Naive thymus-derived CD4-positive, alpha-beta T cell (primary cell): Measurements from ENCODE around the gene STAT6. TPM values are rescaled to one million over a fixed set of nuclear protein-coding genes. Genes with fewer than 3 reads are reported as not detected.

Experiments used
- ATAC-seq: fragments of 150-1000 bp; cut with Tn5 transposase; 2 replicates; pipeline ENCODE4 v1.10.0; 2021; ENCODE audit warnings: mild to moderate bottlenecking, moderate library complexity
- CTCF ChIA-PET: fragments of 350-600 bp; sonication (Branson Sonifier 250); formaldehyde crosslinking; loops from one replicate; lab custom pipeline; 2021; ENCODE audit warnings: antibody characterized with exemption; lab: Charles Lee
- POLR2A ChIA-PET: fragments of 350-600 bp; sonication (Branson Sonifier 250); formaldehyde crosslinking; loops from one replicate; lab custom pipeline; 2021; ENCODE audit warnings: antibody characterized with exemption, inconsistent platforms; lab: Charles Lee
- DNase-seq, 9 donors: peaks; one replicate each; pipeline versions ENCODE4 v3.0.0 to v3.0.0-alpha.2; 2020 to 2022; ENCODE audit warnings: mixed read lengths in 1 of 9
- H3K27ac ChIP-seq: one replicate; pipeline ENCODE4 v1.7.0; 2013; ENCODE audit warnings: mild to moderate bottlenecking, low read depth, low read length, moderate library complexity
- H3K27me3 ChIP-seq, 2 donors: one replicate each; pipeline ENCODE4 v1.7.0; 2013; ENCODE audit warnings: low read length in 2 of 2, mild to moderate bottlenecking in 2 of 2, moderate library complexity in 2 of 2; ENCODE audit not compliant: control insufficient read depth in 2 of 2, insufficient read depth in 2 of 2
- H3K36me3 ChIP-seq, 3 experiments: 1 replicate in 2 of 3; 2 replicates in 1 of 3; pipeline ENCODE4 v1.7.0; 2013; ENCODE audit warnings: low read length in 3 of 3, mild to moderate bottlenecking in 3 of 3, moderate library complexity in 1 of 3; ENCODE audit not compliant: insufficient read depth in 3 of 3, control insufficient read depth in 2 of 3
- H3K4me1 ChIP-seq, 2 donors: one replicate each; pipeline ENCODE4 v1.7.0; 2013; ENCODE audit warnings: low read length in 2 of 2, mild to moderate bottlenecking in 2 of 2, moderate library complexity in 1 of 2; ENCODE audit not compliant: control insufficient read depth in 2 of 2, insufficient read depth in 2 of 2
- H3K4me3 ChIP-seq: 2 replicates; pipeline ENCODE4 v1.7.0; 2013; ENCODE audit warnings: mild to moderate bottlenecking, low read length
- H3K9me3 ChIP-seq, 3 experiments: 1 replicate in 2 of 3; 2 replicates in 1 of 3; pipeline ENCODE4 v1.7.0; 2013; ENCODE audit warnings: low read length in 3 of 3; ENCODE audit not compliant: control insufficient read depth in 2 of 3
- H3K27ac Mint-ChIP-seq, 9 donors: one replicate each; pipeline ENCODE4 v1.8.0; 2020 to 2022; ENCODE audit warnings: mixed read lengths in 9 of 9, mild to moderate bottlenecking in 8 of 9, moderate library complexity in 5 of 9, inconsistent platforms in 2 of 9
- H3K27me3 Mint-ChIP-seq, 5 donors: one replicate each; pipeline ENCODE4 v1.8.0; 2021 to 2022; ENCODE audit warnings: mixed read lengths in 5 of 5, mild to moderate bottlenecking in 1 of 5
- H3K36me3 Mint-ChIP-seq, 5 donors: one replicate each; pipeline ENCODE4 v1.8.0; 2020 to 2022; ENCODE audit warnings: mixed read lengths in 5 of 5, mild to moderate bottlenecking in 3 of 5, inconsistent platforms in 1 of 5
- H3K4me1 Mint-ChIP-seq, 7 donors: one replicate each; pipeline ENCODE4 v1.8.0; 2020 to 2022; ENCODE audit warnings: mixed read lengths in 7 of 7, mild to moderate bottlenecking in 3 of 7, inconsistent platforms in 1 of 7
- H3K4me3 Mint-ChIP-seq, 10 donors: one replicate each; pipeline ENCODE4 v1.8.0; 2020 to 2022; ENCODE audit warnings: mild to moderate bottlenecking in 10 of 10, mixed read lengths in 10 of 10, moderate library complexity in 6 of 10, inconsistent platforms in 2 of 10
- H3K9me3 Mint-ChIP-seq, 11 donors: one replicate each; pipeline ENCODE4 v1.8.0; 2020 to 2022; ENCODE audit warnings: mixed read lengths in 11 of 11, mild to moderate bottlenecking in 4 of 11, inconsistent platforms in 1 of 11, moderate library complexity in 1 of 11
- intact Hi-C, 2 donors: fragments of 100-400 bp; cut with micrococcal nuclease; formaldehyde crosslinking; loops; one replicate each; pipeline ENCODE4 v1.15.1; 2023
- polyA plus RNA-seq, 2 donors: library from polyadenylated mRNA; unstranded; fragments of 300-500 nt; fragmentation: Illumina TruSeq; gene quantifications; one replicate each; pipeline ENCODE4 v1.2.3, GENCODE V29; 2021
- total RNA-seq, 6 experiments: library from RNA in 5 of 6; stranded (reverse) in 5 of 6; gene quantifications; 1 replicate in 5 of 6; 2 replicates in 1 of 6; pipeline ENCODE4 v1.2.3 and lab custom pipeline; 2021 to 2026

STAT6 gene
- total and polyA plus RNA-seq, 7 experiments from 2014 or later, result 99.3 to 403 (median 231) TPM

DNA sequence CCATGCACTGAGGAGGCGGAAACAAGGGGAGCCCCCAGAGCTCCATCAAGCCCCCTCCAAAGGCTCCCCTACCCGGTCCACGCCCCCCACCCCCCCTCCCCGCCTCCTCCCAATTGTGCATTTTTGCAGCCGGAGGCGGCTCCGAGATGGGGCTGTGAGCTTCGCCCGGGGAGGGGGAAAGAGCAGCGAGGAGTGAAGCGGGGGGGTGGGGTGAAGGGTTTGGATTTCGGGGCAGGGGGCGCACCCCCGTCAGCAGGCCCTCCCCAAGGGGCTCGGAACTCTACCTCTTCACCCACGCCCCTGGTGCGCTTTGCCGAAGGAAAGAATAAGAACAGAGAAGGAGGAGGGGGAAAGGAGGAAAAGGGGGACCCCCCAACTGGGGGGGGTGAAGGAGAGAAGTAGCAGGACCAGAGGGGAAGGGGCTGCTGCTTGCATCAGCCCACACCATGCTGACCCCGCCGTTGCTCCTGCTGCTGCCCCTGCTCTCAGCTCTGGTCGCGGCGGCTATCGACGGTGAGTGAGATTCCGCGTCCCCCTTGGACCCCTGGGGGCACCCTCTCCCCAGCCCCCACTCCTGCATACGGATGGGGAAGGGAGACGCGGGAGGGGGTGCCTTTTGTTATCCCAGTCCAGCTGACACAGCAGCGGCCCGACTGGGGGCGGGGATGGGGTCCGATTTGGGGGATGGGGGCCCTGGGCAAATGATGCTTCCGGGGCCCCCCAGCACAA is 17.5 kb upstream of the STAT6 start:
- no peak for ATAC-seq
- H3K9me3 Mint-ChIP-seq, result peaks cover 0 to 5% (median 0%) of the 10 kb centered on the region in 11 donors
- peaks cover 0 to 4% (median 0%) of the 10 kb centered on the region in 5 donors for H3K36me3 Mint-ChIP-seq
- Histone ChIP-seq H3K36me3 (peaks cover 0 to 5% (median 0%) of the 10 kb centered on the region in 3 experiments), H3K27me3 (peaks cover 0 to 5% of the 10 kb centered on the region in 2 donors), H3K27ac (peak overlapping the region; percentile 84), H3K4me1 (peaks cover 0 to 6% of the 10 kb centered on the region in 2 donors), H3K9me3 (no peaks in the 10 kb centered on the region), H3K4me3 (peak overlapping the region; percentile 91)
- POLR2A ChIA-PET, result interaction anchor here (0.7 to 1.6 kb wide), 9 partner anchors 8 to 500 kb away, joined by 3 to 17 read pairs (median 3); partner anchors contain the start of genes NEMP1 and STAT6
- DNase-seq, result peak in 1 of 9 donors; percentile 9
- H3K27me3 Mint-ChIP-seq, result peaks cover 0 to 58% (median 0%) of the 10 kb centered on the region in 5 donors
- H3K4me3 Mint-ChIP-seq, result peak overlapping the region; percentile 53 to 95 (median 88)
- peaks cover 0 to 29% (median 15%) of the 10 kb centered on the region in 7 donors for H3K4me1 Mint-ChIP-seq
- peak overlapping the region in 3 of 9 donors; percentile 44 to 79 (median 78) for H3K27ac Mint-ChIP-seq
- CTCF ChIA-PET, result interaction anchor here (0.7 to 10.8 kb wide), 5 partner anchors 16 to 127 kb away, joined by 3 to 162 read pairs (median 4); no protein-coding TSS in a partner anchor
- intact Hi-C loops, result loop anchor here (1.0 to 10.0 kb wide), 5 partner anchors 16 to 326 kb away; partner anchors contain the start of genes GLI1 (in 1 of the 2), INHBE (in 1 of the 2) and ZBTB39 (in 1 of the 2)

DNA sequence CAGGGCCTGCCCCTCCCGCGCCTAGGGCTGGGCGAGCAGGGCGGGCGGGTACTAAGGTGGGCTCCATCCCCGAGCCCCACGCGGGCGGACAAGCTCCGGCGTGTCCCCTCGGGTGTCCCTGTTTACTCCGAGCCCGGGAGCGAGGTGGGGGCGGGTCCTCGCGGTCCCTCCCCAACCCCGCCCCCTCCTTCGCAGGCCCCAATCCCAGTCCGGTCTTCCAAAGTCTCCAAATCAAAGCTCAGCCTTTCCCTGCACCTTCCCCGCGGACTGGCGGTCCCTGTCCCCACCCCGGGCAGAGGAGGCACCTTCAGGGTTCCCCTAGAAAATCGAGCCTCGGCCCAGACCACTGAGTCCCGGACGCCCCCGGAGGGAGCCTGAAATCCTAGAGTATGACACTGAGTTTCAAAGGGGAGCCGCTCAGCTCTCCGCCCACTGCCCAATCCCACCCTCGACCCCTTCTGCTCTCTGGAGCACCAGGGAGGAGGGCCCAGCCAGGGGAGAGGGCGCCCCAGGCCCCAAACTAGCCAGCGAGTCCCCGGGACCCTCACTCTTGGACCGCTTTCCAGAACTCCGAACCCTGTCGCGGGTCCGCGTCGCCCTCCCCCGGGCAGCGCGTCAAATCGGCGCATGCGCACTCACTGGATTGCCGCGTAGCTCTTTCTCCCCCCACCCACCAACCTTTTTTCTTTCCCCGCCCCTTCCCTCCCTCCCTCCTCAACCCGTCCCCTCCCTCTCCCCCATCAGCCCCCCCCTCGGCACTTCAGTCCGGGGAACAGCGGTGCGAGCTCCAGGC is 16.8 kb upstream of the STAT6 start, which contains the start of gene LRP1:
LRP1 (plus strand) TSS at position 758 of the 793 bp plus-strand sequence. CDS start 482 bp downstream, outside the sequence.
- Histone ChIP-seq H3K36me3 (peaks cover 0 to 5% (median 0%) of the 10 kb centered on the region in 3 experiments), H3K9me3 (no peaks in the 10 kb centered on the region), H3K4me1 (peaks cover 0 to 6% of the 10 kb centered on the region in 2 donors), H3K27ac (peak within 1 kb of the TSS; percentile 84), H3K4me3 (peak within 1 kb of the TSS; percentile 91), H3K27me3 (peaks cover 0 to 5% of the 10 kb centered on the region in 2 donors)
- peak within 1 kb of the TSS in 8 of 9 donors; percentile 31 to 92 (median 79) for H3K27ac Mint-ChIP-seq
- CTCF ChIA-PET, result interaction anchor here (0.7 to 10.8 kb wide), 7 partner anchors 15 to 126 kb away, joined by 3 to 162 read pairs (median 4); partner anchors contain the start of gene STAT6
- H3K9me3 Mint-ChIP-seq, result peaks cover 0 to 9% (median 0%) of the 10 kb centered on the region in 11 donors
- peak; percentile 63 to 85 (median 79) for DNase-seq
- peaks cover 0 to 7% (median 0%) of the 10 kb centered on the region in 5 donors for H3K36me3 Mint-ChIP-seq
- POLR2A ChIA-PET, result interaction anchor here (0.7 to 1.6 kb wide), 9 partner anchors 8 to 499 kb away, joined by 3 to 17 read pairs (median 3); partner anchors contain the start of genes NEMP1 and STAT6
- H3K4me3 Mint-ChIP-seq, result peak within 1 kb of the TSS; percentile 84 to 95 (median 89)
- ATAC-seq, result peak; percentile 67
- intact Hi-C loops, result loop anchor here (1.0 to 10.0 kb wide), 5 partner anchors 16 to 327 kb away; partner anchors contain the start of genes GLI1 (in 1 of the 2), INHBE (in 1 of the 2) and ZBTB39 (in 1 of the 2)
- H3K27me3 Mint-ChIP-seq, result peaks cover 0 to 57% (median 0%) of the 10 kb centered on the region in 5 donors
- peaks cover 0 to 29% (median 15%) of the 10 kb centered on the region in 7 donors for H3K4me1 Mint-ChIP-seq

DNA sequence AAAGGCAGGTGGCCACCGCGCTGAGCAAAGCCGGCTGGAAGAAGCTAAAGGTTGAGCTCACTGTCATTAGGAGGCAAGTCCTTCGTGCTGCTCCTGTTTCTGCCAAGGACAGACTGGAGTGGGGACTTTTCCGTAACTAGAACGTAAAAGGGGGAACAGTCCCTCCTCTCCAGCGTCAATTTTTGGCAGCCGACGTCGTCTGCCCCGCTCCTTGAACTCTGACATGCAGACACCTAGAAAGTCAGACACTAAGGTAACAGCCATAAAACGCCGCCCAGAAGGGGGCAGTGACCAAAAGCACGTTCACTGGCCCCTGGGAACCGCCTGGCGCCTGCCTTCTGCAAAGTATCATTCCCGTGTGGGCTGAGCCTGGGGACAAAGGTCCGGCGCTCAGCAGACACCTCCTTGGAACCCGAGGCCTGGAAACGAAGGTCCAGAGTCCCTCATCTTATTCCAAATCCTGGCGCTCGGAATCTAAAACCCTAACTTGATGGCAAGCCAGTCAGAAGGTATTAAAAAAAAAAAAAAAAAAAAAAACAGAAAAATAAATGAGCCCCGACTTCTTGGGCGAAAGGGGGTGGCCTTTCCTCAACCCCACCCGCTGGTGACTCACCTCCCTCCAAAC is 16.1 kb upstream of the STAT6 start:
- ATAC-seq (peak; percentile 44), DNase-seq (peak in 8 of 9 donors; percentile 20 to 66 (median 42))
- H3K9me3 Mint-ChIP-seq, result peaks cover 0 to 9% (median 0%) of the 10 kb centered on the region in 11 donors
- Histone ChIP-seq H3K9me3 (no peaks in the 10 kb centered on the region), H3K4me3 (peak overlapping the region; percentile 91), H3K36me3 (peaks cover 0 to 5% (median 0%) of the 10 kb centered on the region in 3 experiments), H3K27me3 (no peaks in the 10 kb centered on the region), H3K4me1 (peaks cover 0 to 6% of the 10 kb centered on the region in 2 donors), H3K27ac (peak overlapping the region; percentile 84)
- peaks cover 0 to 57% (median 0%) of the 10 kb centered on the region in 5 donors for H3K27me3 Mint-ChIP-seq
- CTCF ChIA-PET, result interaction anchor here (0.9 to 10.8 kb wide), 4 partner anchors 16 to 62 kb away, joined by 3 to 162 read pairs (median 4); partner anchors contain the start of gene STAT6
- POLR2A ChIA-PET, result interaction anchor here (1.3 to 1.6 kb wide), 3 partner anchors 9 to 498 kb away, joined by 3 to 17 read pairs (median 4); partner anchors contain the start of gene STAT6
- peaks cover 0 to 7% (median 0%) of the 10 kb centered on the region in 5 donors for H3K36me3 Mint-ChIP-seq
- H3K4me3 Mint-ChIP-seq, result peak overlapping the region; percentile 84 to 95 (median 89)
- peaks cover 0 to 29% (median 13%) of the 10 kb centered on the region in 7 donors for H3K4me1 Mint-ChIP-seq
- peak overlapping the region in 6 of 9 donors; percentile 43 to 83 (median 79) for H3K27ac Mint-ChIP-seq
- intact Hi-C loops, result loop anchor here (5.0 to 10.0 kb wide), 2 partner anchors 120 to 328 kb away; partner anchors contain the start of genes GLI1 (in 1 of the 2), INHBE (in 1 of the 2) and ZBTB39 (in 1 of the 2)

DNA sequence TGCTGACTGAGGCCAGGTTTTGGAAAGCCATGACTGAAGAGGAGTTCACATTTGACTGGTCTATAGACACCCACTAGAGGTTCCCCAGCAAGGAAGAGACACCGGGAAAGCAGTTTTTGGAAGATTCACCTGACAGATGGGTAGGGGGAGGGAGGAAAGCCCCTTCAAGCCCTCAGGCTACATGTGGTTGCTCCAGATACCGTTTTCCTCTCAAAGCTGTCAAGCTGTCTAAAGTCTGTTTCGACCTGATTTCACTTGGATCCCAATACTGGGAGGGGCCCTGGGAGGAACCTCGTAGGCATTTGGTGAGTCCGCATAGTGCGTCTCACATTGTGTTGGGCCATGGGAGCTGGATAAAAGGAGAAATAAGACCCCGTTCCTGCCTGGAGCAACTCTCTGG is 15.4 kb upstream of the STAT6 start:
- peak overlapping the region in 2 of 9 donors; percentile 55 to 83 for H3K27ac Mint-ChIP-seq
- DNase-seq (no peak), ATAC-seq (no peak)
- Histone ChIP-seq H3K4me3 (no peak overlapping the region), H3K27me3 (no peaks in the 10 kb centered on the region), H3K36me3 (peaks cover 0 to 5% (median 0%) of the 10 kb centered on the region in 3 experiments), H3K27ac (no peak overlapping the region), H3K9me3 (no peaks in the 10 kb centered on the region), H3K4me1 (peaks cover 0 to 6% of the 10 kb centered on the region in 2 donors)
- POLR2A ChIA-PET, result interaction anchor here (1.5 kb wide), 1 partner anchor 10 kb away, joined by 3 read pairs; no protein-coding TSS in a partner anchor
- intact Hi-C loops, result loop anchor here (5.0 to 10.0 kb wide), 2 partner anchors 119 to 328 kb away; partner anchors contain the start of genes GLI1 (in 1 of the 2), INHBE (in 1 of the 2) and ZBTB39 (in 1 of the 2)
- H3K36me3 Mint-ChIP-seq, result peaks cover 0 to 7% (median 0%) of the 10 kb centered on the region in 5 donors
- peaks cover 0 to 53% (median 0%) of the 10 kb centered on the region in 5 donors for H3K27me3 Mint-ChIP-seq
- H3K9me3 Mint-ChIP-seq, result peaks cover 0 to 9% (median 0%) of the 10 kb centered on the region in 11 donors
- peak overlapping the region; percentile 14 to 95 (median 86) for H3K4me3 Mint-ChIP-seq
- peaks cover 0 to 25% (median 12%) of the 10 kb centered on the region in 7 donors for H3K4me1 Mint-ChIP-seq
- CTCF ChIA-PET, result interaction anchor here (0.7 to 10.8 kb wide), 5 partner anchors 14 to 57 kb away, joined by 3 to 162 read pairs (median 5); partner anchors contain the start of gene STAT6

DNA sequence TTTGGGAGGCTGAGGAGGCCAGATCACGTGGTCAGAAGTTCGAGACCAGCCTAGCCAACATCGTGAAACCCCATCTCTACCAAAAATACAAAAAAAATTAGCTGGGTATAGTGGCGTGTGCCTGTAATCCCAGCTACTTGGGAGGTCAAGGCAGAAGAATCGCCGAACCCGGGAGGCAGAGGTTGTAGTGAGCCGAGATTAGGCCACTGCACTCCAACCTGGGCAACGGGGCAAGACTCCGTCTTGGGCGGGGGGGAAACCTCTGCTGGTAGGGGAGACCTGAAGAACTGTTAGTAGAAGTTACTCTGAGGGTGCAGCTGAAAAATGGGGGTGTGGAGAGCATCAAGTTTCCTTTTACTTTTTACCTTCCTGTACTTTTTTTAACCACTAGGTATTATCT is 14.9 kb upstream of the STAT6 start:
- DNase-seq, result no peak

More for the DNA sequence above, 14.9 kb upstream of the STAT6 start:
- ChIA-PET CTCF (interaction anchor here (0.7 to 10.8 kb wide), 6 partner anchors 14 to 118 kb away, joined by 3 to 162 read pairs (median 4); partner anchors contain the start of gene STAT6), POLR2A (interaction anchor here (1.5 to 2.6 kb wide), 2 partner anchors 11 to 14 kb away, joined by 3 to 14 read pairs; partner anchors contain the start of gene STAT6)
- no peak overlapping the region for H3K27ac Mint-ChIP-seq
- Histone ChIP-seq H3K4me3 (no peak overlapping the region), H3K4me1 (peaks cover 0 to 6% of the 10 kb centered on the region in 2 donors), H3K36me3 (peaks cover 0 to 5% (median 0%) of the 10 kb centered on the region in 3 experiments), H3K27me3 (no peaks in the 10 kb centered on the region), H3K9me3 (no peaks in the 10 kb centered on the region), H3K27ac (no peak overlapping the region)
- H3K4me3 Mint-ChIP-seq, result peak overlapping the region in 4 of 10 donors; percentile 33 to 86 (median 74)
- H3K4me1 Mint-ChIP-seq, result peaks cover 0 to 23% (median 12%) of the 10 kb centered on the region in 7 donors
- H3K36me3 Mint-ChIP-seq, result peaks cover 0 to 7% (median 0%) of the 10 kb centered on the region in 5 donors
- peaks cover 0 to 48% (median 0%) of the 10 kb centered on the region in 5 donors for H3K27me3 Mint-ChIP-seq
- no peak for ATAC-seq
- H3K9me3 Mint-ChIP-seq, result peaks cover 0 to 9% (median 0%) of the 10 kb centered on the region in 11 donors
- intact Hi-C loops, result loop anchor here (5.0 to 10.0 kb wide), 2 partner anchors 119 to 329 kb away; partner anchors contain the start of genes GLI1 (in 1 of the 2), INHBE (in 1 of the 2) and ZBTB39 (in 1 of the 2)
